ENCODE results near the gene TRMT61A.
A peak's percentile ranks its signal among the peaks of the same experiment; 100 is the strongest.

Gene TRMT61A

GRCh38 chr14:103548463-103549351, 19.7 kb downstream of the TRMT61A start:
- no peak for DNase-seq

DNA sequence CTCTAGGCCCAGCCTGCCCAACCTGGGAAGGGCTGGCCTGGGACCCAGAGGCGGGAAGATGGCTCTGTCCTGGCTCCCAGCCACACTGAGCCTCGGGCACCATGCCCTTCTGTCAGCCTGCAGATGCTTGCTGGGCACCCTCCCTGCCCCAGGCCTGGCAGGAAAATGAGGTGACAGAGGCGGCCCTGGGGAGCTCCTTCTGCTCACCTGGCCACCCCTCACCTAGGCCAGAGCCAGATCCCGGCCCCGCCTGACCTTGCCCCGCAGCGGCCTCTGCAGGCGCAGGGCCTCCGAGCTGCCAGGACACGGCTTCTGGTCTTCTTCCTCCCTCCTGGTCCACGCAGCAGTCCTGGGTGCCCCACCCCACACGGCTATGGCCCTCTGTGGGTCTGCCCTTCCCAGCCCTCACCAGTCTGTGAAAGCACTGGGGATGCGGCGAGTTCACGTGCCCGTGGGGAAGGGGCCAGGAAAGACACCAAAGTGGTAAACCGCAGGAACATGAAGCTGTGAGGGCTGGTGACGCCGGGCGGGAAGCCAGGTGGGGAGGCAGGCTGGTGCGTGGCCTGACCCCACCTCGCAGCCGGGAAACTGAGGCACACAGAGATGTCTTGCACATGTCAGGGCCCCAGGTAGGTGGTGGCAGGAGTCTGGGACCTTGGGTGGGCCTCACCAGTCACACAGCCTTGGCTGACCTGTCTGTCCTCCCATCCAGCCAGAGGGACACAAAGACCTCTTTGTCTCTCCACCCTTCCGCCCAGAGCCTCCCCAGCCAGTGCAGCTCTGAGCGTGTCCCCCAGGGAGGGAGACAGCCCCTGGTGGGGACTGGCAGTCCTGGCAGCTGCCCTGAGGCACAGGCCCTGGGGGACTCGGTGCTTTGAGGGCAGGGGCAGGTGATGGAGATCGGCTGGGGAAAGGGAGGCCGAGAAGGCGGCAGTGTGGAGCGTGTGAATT, 20.6 kb downstream of the TRMT61A start:
- DNase-seq: no peak

DNA sequence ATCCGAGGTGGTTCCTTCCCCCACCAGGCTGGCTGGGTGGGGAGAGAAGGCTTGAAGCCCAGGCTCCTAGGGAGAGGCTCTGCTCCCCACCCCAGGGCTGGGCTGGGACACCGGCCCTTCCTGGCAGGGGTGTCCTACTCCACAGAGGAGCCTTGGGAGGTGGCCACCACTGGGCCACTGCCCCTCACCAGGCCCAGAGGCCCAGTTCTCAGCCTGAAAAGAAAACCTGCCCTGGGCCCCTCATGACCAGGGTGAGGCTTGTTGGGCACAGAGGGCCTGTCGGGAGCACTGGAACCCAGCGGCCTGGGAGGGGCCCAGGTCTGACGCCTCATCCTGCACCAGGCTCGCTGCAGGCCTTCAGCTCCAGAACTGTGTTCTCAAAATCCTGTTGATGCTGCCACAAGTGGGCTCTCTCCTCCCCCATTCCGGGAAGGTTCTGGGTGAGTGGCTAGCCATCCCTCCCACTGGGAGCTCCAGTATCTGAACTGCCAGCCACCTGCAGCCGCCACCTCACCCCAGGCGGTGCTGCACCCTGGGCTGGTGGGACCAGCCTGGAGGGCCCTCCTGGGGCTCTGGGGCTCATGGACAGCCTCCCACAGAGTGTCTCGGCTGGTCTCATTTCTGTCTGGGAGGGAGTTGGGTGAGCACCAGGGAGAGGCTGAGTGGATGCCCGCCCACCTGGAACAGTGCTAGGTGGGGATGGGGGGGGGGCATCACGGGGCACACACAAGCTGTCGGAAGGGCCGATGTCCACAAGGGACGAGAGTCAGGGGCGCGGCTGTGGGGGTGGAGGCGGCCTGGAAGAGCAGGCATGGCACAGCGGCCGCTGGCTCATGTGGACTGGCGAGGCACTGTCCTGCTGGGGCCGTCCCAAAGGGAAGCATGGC, 21.7 kb downstream of the TRMT61A start:
- no peak for DNase-seq

DNA sequence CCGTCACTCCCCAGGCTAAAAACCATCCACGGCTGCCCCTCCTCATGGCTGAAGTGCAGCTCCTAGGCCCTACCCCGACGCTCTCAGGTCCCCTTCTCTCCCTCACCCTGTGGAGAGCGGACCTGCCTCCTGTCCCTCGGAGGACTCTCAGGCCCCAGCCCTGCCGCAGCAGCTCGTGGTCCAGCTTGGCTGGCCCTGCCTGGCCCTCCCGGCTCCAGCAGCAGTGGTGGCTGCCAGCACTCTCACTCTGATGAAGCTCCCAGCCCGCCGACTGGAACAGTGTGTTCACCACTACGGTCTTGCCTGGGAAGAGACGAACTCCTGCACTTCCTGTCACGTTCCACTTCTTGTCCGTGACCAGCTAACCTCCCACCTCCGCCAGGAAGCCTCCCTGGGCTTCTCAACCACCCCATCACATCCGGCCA, 22.4 kb downstream of the TRMT61A start:
- DNase-seq: no peak

DNA sequence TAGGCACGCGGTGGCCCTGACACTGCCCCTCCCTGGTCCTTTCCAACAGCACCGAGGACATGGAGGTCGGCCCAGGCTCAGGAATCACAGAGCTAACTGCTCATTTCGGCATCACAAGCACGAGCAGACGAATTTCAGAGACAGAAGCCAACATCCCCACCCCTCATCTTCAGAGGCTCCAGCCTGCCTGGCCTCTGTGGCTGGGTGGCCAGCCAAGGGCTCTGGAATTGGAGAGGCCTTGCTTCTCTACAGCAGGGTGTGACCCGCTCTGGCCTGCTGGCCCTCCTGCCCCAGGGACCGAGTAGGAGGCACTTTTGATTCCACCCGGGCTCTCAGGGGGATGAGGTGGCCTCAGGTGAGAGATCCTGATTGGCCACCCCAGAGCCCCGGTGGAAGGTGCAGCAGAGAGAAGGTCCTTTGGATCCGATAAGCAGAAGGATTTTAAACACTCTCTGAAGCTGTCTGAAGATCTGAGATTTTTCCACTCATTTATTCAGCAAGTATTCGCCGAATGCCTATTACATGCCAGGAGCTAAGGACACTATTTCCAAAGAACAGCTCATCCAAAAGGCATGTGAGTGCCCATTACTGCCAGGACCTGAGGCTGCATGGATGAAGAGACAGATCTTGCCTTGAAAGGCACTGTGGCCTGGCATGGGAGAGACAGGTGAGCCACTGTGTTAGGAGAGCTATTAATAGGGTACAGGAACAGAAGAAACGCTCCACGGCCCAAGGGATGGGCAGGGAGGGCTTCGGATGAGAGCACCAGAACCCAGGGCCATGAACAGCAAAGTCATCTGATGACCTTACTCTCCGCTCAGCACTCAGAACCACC, 23.2 kb downstream of the TRMT61A start:
- no peak for DNase-seq

DNA sequence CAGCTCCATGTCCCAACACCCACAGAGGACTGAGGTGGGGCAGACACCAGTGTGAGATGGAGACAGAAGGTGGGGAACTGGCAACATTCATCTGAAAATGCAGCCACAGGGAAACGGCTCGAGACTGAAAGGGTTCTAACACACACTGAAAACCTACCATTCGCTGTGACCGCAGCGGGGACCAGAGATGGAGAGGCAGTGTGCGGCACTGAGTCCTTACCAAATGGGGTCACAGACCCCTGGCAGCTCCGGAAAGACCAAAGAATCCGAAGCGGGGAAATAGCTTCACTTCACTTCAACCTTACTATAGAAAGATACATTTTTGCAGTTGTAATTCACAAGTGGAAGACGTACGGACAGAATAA, 23.8 kb downstream of the TRMT61A start:
- no peak for DNase-seq

GRCh38 chr14:103555559-103556337, 26.8 kb downstream of the TRMT61A start:
- no peak for DNase-seq

GRCh38 chr14:103556946-103557758, 28.2 kb downstream of the TRMT61A start:
- DNase-seq: no peak

DNA sequence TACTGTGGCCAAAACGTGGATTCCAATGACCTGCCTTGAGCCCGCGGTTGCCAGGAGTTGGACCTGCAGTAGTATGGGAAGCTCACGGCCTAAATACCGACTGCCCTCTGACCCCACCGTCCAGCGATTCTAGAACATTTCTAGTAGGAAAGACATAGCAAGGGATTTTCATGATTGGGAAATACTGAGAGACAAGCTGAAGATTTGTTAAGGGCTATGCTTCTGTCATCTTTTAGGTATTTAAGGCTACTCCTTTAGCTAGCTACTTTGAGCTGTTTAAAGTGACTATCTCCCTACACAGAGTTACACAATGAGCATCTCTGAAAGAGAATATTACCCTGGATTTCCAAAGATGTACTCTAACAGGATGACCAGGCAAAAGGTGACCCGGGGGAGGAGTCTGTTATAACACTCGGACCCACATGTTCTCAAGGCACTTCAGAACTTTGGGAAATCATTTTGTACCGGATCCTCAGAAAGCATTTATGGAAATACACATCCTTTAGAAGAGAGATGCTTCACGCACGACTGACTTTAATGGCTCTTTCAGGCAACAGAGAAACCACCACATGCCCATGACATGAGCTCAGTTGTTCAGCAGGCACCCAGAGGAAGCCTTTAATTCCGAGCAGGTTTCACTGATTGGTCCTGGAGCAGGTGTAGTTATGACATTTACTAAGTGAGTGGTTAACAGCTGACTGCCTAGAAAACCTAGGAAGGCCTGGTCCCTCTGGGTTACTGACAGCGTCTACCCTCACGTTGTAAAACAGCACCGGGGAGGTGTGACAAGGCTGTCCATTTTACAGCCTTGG, 29.3 kb downstream of the TRMT61A start:
- no peak for DNase-seq

GRCh38 chr14:103559766-103560165, 30.8 kb downstream of the TRMT61A start:
- DNase-seq: no peak

GRCh38 chr14:103560691-103561090, 31.7 kb downstream of the TRMT61A start:
- DNase-seq: no peak

DNA sequence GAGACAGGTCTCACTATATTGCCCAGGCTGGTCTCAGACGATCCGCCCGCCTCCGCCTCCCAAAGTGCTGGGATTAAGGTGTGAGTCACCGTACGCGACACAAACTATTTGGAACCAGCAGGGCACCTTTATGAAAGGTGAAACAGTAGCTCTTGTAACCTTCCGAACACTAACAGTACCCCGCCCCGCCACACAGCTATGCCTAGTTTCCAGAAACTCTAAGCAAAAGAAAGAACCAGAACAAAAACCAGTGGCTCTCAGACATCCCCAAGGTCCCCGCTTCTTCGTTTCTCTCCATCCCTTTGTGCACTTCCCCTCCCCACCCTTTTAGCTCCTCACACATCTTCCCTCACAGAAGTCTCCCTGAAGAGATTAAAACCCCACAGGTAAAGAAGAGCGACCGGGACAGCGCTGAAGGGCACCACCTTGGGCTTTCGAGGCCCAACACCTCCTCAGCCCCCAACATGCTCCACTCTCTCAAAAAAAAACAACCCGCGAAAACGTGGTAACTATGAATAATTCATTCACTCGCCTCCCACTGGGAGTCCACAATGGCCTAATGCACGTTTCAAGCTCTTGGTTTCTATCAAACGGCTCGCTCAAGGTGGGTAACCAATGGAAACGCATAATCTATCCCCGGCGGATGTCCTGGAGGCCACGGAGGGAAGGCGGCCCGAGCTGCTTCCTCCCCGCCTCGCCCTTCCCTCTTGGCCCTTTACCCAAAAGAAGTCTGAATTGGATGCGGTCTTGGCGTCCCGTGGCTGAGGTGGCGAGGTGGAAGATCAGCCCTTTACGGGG, 32.6 kb downstream of the TRMT61A start:
- DNase-seq: peak; percentile 63

- DNase-seq: no peak
Measured at GRCh38 chr14:103562179-103562428, 33.1 kb downstream of the TRMT61A start.

DNA sequence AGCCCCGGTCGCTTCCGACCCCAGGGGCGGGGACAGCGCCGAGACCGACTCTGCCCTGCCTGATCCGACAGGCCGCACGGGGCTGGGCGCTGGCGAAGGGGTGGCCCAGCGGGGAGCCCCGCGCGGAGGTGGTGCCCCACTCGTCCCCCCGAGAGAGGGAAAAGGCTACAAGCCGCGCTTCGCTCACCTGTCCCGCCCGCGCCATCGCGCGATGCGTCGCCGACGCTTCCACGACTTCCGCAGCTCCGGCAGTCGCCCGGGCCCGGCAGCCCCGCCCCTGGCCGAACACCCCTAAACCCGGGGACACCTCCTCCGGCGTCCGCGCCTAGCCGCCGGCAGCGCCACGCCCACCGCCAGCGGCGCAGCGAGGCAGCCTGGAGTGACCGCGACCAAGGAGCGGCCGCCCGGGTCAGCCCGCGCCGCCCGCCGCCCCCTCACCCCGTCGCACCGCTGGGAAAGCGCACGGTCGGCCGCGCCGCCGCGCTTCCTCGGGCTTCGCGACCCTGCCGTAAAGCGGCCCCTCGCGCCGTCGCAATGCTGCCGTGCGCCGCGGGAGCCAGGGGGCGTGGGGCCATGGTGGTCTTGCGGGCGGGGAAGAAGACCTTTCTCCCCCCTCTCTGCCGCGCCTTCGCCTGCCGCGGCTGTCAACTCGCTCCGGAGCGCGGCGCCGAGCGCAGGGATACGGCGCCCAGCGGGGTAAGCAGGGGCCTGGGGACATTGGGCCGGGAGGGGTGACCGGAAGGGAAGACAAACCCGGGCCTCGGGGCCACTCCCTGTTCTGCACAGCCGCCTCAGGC, 33.6 kb downstream of the TRMT61A start, which contains the start of the genes BAG5 and COA8:
Gene BAG5, minus strand, starts transcription at position 229 of the 797 bp plus-strand sequence. CDS start 1,493 bp downstream, outside the sequence.
Gene COA8, plus strand, starts transcription at position 532 of the 797 bp plus-strand sequence. Its CDS starts 42 bp downstream, at position 574.
- peak; percentile 93 for DNase-seq

- DNase-seq: no peak
Measured at GRCh38 chr14:103563226-103563620, 34.2 kb downstream of the TRMT61A start.

GRCh38 chr14:103563844-103564505, 35.0 kb downstream of the TRMT61A start:
- no peak for DNase-seq

- DNase-seq: no peak
Measured at GRCh38 chr14:103568952-103569351, 40.0 kb downstream of the TRMT61A start.

Measured in activated CD4-positive, alpha-beta T cell treated with anti-CD3 and anti-CD28 coated beads for 48 hours (primary cell).